ENCODE data around the gene SHROOM3.

SHROOM3 gene

DNA sequence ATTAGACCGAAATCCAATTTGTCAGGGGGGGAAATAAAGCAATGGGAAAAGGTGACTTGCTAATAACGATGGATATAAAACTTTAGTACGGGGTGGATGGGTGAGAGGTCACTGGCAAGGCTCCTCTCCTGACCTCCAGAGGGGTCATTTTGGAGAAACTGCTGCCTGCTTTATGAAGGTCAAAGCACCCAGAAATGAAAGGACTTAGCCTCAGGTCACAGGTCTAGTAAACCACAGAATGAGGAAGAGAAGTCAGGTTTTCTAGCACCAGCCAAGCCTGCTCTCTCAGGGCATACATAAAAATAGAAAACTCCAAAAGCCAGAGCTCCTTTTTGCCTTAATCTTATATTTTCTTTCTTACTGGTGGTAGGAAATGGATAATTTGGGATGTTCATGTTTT is 134.2 kb downstream of the SHROOM3 start:
- DNase-seq (ENCODE audit: low read depth in 3 of 3), result no peak

GRCh38 chr4:76569706-76570105 is 134.7 kb downstream of the SHROOM3 start:
- DNase-seq (ENCODE audit: low read depth in 3 of 3), result no peak

- DNase-seq (ENCODE audit: low read depth in 3 of 3), result no peak
Observed at GRCh38 chr4:76570141-76570973, 135.3 kb downstream of the SHROOM3 start.

DNA sequence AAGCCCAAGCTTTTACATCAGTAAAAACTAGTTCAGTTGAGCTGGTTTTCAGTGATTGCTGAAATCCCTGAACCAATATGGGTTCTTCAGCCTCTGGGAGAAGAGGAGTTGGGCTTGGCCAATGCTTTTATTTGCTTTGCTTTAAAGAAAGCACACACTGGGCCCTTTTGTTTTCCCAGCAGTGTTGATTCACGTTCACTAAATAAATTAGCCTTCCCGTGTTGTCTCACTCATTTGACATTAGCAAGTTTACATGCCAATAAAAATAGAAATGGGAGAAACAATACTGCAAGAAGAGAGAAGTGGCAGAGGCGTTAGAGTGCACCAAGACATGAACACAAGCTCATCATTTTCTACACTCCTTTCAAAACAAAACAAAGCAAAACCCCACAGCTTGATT is 136.2 kb downstream of the SHROOM3 start:
- DNase-seq (ENCODE audit: low read depth in 3 of 3), result no peak

DNA sequence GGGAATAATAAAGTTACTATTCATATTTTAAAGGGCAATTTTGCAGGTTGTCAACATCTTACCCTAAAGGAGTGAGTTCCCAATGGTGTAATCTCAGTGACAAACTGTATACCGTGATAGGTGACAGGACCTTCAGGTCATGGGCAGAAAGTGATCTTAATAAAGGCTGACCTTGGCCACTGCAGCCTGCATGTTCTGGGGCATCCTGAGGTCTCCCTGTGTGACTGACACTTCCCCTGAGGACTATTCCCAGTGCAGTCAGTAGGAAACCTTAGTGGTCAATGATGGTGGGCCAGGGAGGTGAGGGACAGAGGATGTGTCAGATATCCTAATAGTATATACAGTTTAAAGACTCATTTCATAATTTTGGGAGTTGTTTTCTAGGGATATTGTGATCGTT is 137.2 kb downstream of the SHROOM3 start:
- no peak for DNase-seq (ENCODE audit: low read depth in 3 of 3)

GRCh38 chr4:76576824-76577223 is 141.8 kb downstream of the SHROOM3 start:
- DNase-seq (ENCODE audit: low read depth in 3 of 3), result no peak

DNA sequence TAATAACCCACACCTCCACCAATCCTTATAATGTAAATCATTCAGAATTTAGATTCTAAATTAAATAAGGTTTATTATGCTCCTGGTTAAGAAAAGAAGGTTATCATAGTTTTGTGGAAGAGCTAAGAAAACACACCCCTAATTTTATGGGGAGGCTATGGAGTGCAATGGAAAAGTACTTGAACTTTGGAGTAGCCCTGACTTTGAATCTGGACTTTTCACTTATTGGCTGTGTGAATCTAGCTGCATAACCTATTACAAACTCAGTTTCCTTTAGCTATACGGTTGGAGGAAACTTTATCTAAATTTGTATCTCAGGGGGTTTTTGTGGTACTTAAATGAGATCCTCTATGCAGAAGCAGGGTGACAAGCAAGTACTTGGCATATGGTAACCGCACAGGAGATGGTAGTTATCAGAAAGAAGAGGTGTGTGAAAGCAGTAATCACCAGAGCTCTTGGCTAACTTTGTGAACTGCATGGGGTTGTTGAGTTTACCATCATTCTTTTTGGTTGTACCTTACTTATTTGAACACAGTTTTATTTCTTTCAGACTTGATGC is 143.1 kb downstream of the SHROOM3 start:
- no peak for DNase-seq (ENCODE audit: low read depth in 3 of 3)

DNA sequence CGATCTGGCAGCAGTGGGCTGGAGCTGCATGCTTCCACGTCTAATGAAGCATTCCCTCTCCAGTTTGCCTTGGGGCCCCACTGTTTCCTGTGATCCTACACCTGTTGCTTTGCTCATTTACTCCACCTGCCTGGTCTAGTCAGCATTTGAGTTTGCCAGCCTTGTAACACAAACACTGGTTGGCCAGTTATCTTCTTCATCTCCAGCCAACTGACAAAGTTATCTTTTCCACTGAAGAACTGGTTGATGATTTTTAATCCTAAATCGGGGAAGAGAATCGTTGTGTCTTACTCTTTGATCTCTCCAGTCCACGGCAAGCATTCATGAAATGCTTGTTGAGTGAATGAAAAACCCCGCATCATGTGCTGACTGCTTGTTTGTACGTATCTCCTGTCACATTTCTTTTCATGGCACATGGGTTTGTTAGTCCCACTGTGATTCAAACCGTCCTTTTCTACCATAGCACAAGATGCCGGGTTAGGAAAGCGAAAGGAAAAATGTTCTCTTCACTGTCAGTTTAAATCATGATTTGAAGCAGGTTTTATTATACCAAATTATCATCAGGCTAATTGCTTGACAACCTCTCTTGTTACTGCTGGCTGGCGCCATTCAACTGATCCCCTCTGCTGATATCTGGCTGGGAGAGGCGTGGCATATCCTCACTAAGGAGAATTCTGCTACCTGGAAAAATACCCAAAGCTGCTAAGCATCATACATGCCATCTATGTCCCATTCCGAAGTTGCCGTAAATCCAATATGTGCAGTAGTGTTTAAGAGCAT is 144.8 kb downstream of the SHROOM3 start:
- no peak for DNase-seq (ENCODE audit: low read depth in 3 of 3)

- DNase-seq (ENCODE audit: low read depth in 3 of 3), result no peak
Observed at GRCh38 chr4:76581077-76581962, 146.3 kb downstream of the SHROOM3 start.

- DNase-seq (ENCODE audit: low read depth in 3 of 3), result no peak
Observed at GRCh38 chr4:76582074-76582816, 147.2 kb downstream of the SHROOM3 start.

GRCh38 chr4:76582817-76583087 is 147.7 kb downstream of the SHROOM3 start:
- no peak for DNase-seq (ENCODE audit: low read depth in 3 of 3)

- no peak for DNase-seq (ENCODE audit: low read depth in 3 of 3)
Observed at GRCh38 chr4:76584241-76585152, 149.5 kb downstream of the SHROOM3 start.

DNA sequence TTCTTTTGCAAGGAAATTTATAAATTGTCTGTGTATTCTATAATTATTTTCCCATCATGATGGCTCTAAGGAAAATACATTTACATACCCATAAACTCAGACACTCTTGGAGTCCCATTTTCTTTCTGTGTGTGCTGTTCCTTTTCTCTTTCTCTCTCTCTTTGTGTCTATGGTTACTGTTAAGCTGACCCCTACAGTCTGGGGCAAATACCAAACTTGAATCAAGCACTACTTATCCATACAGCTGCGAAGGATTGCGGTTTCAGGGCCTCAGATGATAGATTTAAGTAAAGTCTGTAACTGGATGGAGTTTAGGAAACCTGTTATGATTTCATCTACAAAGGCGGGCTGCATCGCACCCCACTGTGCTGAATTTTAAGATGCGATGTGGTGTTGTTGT is 150.2 kb downstream of the SHROOM3 start:
- DNase-seq (ENCODE audit: low read depth in 3 of 3), result no peak

DNA sequence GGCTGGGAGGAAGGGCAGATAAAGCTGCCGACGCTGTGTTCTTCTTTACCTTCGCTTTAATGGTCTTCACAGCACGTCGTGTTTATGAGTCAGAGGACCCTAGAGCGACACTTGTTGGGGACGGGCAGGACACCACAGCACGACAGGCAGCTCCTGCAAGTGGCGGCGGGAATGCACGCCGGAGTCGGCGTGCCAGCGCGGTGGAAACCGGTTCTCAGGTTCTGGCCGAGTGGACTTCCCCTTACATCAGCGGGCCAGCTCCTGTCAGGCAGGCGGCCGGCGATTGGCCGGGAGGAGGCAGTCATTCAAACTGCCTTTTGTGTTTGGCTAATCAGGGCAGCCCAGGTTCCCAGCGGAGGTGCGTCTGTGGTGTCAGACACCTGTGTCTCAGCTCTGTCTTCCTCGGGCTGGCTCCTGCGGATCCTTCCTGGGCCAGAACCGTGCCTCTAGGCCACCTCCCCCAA is 150.9 kb downstream of the SHROOM3 start:
- peak in 1 of 3 experiments; percentile 2 for DNase-seq (ENCODE audit: low read depth in 3 of 3)

- no peak for DNase-seq (ENCODE audit: low read depth in 3 of 3)
Observed at GRCh38 chr4:76588274-76588673, 153.2 kb downstream of the SHROOM3 start.

GRCh38 chr4:76589402-76589801 is 154.4 kb downstream of the SHROOM3 start:
- DNase-seq (ENCODE audit: low read depth in 3 of 3), result no peak

DNA sequence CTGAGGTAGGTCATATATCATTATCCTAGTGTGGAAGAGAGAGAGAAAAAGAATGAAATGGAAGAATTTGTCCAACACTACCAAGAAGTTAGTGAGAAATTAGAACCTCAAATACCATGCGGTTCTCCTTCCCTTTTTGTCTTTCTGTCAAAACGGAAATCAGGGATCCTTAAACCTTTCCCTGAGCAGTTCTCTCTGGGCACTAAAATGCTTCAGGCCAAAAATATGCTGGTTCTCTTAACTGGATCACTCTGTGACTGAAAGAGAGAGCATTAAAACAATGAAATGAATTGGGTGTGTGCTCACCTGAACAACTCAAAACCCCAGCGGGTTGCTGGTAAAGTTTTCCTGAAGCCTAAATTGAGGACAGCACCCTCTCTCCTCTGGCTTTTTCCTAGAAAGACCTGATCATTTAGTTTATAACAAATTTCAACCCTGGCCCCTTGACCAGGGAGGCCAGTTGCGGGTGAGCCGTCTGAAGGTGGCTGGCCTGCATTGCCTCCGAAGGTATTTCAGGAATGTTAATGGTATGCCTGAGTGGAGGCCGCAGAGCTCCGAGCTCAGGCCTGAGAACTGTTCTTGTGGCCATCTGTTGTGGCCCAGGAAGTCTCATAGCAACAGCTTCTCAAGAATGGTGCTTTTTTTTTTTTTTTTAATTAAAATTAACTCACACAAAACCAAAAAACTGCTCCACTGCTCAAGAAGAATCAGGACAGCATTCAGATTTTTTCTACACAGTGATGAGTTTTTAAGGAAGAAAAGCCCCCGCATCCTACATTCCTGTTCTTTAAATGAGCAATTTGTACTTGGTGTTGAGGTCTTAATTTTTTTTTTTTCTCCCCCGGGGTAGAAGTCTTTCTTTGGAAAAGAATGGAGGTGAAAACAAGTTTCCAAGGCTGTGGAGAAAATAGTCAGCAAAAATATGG is 155.1 kb downstream of the SHROOM3 start:
- no peak for DNase-seq (ENCODE audit: low read depth in 3 of 3)

DNA sequence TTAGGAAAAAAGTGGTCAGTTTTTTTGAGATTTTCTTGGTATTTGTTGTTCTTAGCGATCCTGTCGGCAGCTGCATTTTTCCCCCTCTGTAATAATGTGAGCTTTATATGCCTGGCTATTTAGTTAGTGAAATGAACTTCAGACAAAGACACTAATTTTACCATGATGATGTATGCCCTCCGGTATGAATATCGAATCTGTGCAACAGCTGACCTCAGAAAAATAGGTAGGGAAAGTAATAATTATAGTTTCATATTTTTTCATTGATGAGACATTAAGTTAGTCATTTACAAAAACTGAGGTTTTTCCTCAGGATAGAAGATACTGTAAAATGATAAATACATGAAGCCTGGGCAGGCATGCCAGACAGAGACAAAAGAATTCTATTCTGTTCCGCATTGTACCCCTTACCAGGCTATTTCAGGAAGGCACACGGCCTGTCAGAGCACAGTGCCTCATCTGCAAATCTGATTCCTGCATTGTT is 155.8 kb downstream of the SHROOM3 start:
- no peak for DNase-seq (ENCODE audit: low read depth in 3 of 3)

DNA sequence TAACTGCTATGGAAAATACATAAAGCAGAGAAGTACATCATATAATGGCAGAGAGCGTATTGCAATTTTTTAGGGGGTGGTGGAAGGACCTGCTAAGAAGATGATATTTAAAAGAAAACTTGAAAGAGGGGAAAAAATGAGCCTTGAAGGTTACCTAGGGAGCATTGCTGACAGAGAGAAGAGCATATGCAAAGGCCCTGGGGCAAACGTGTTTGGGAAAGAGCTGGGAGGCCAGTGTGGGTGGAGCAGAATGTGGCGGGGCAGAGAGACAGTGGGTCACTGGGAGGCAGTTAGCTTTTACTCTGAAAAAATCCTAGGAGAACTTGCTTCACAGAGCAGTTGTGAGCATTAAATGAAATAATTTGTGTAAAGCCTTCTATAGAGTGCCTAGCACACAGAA is 157.0 kb downstream of the SHROOM3 start:
- no peak for DNase-seq (ENCODE audit: low read depth in 3 of 3)

Data from stimulated activated CD4-positive, alpha-beta T cell treated with anti-CD3 and anti-CD28 coated beads, TNF-alpha, amount 100 ng/mL, for 4 hours (primary cell).